GM12878 (cell line): Measurements from ENCODE around the gene SAP25. TPM values are rescaled to one million over a fixed set of nuclear protein-coding genes. Genes with fewer than 3 reads are reported as not detected.

Experiments
- ATAC-seq: fragments of 200-7000 bp; cut with Tn5 transposase; 3 replicates; pipeline ENCODE4 v1.9.1; 2020; ENCODE audit warnings: mild to moderate bottlenecking, moderate library complexity
- BruUV-seq: library from RNA; stranded (reverse); fragments of 400-500 nt; replicated peaks from 2 replicates; lab custom pipeline; 2021; lab: Mats Ljungman, UMichigan
- CTCF ChIA-PET: fragments of 300-600 bp; sonication (Branson Sonifier 250); formaldehyde crosslinking; extraction: SDS; loops from one replicate; lab custom pipeline; 2021; ENCODE audit warnings: inconsistent platforms; lab: Yijun Ruan, JAX
- POLR2A ChIA-PET: fragments of 350-600 bp; formaldehyde crosslinking; extraction: SDS; loops from one replicate; lab custom pipeline; 2021; ENCODE audit warnings: inconsistent platforms; lab: Charles Lee
- RAD21 ChIA-PET: fragments of 300-600 bp; sonication (Branson Sonifier 250); formaldehyde crosslinking; loops from one replicate; lab custom pipeline; 2023; ENCODE audit warnings: antibody characterized with exemption; ENCODE audit not compliant: unreplicated experiment; lab: Charles Lee
- SMC1A ChIA-PET: fragments of 300-600 bp; sonication (Branson Sonifier 250); formaldehyde crosslinking; loops from one replicate; lab custom pipeline; 2023; ENCODE audit not compliant: unreplicated experiment, uncharacterized antibody; lab: Charles Lee
- DNase-seq: peaks from one replicate; pipeline ENCODE4 v3.0.0-alpha.2; 2011; ENCODE audit warnings: low read depth, low spot score
- FAIRE-seq: peaks from 3 replicates; lab custom pipeline; 2011; peaks lifted over from hg19 to GRCh38; lab: Jason Lieb, UNC
- H2AFZ ChIP-seq: 2 replicates; pipeline ENCODE4 v1.6.0; 2011; ENCODE audit warnings: low read depth, low read length, control low read depth; ENCODE audit not compliant: control insufficient read depth
- H3K27ac ChIP-seq: 2 replicates; pipeline ENCODE4 v1.5.1; 2011; ENCODE audit warnings: control low read depth; ENCODE audit not compliant: control insufficient read depth, insufficient read depth
- H3K27me3 ChIP-seq, 2 experiments: replicated peaks in 1 of 2; 2 replicates each; pipeline versions ENCODE4 v1.6.0 to v1.6.1; 2011; ENCODE audit warnings: low read length in 1 of 2; ENCODE audit not compliant: control insufficient read depth in 2 of 2, insufficient read depth in 2 of 2
- H3K36me3 ChIP-seq, 2 experiments: 2 replicates each; pipeline ENCODE4 v1.5.1; 2011; ENCODE audit warnings: low read length in 1 of 2; ENCODE audit not compliant: control insufficient read depth in 2 of 2, insufficient read depth in 2 of 2
- H3K4me1 ChIP-seq: 2 replicates; pipeline ENCODE4 v1.6.1; 2011; ENCODE audit warnings: mild to moderate bottlenecking, low read length, moderate library complexity, mixed read lengths; ENCODE audit not compliant: control insufficient read depth, insufficient read depth
- H3K4me2 ChIP-seq: 2 replicates; pipeline ENCODE4 v1.6.0; 2011; ENCODE audit warnings: control low read depth; ENCODE audit not compliant: control insufficient read depth, insufficient read depth
- H3K4me3 ChIP-seq: fragments of 200-600 bp; sonication (generic); 2 replicates; pipeline ENCODE4 v1.5.1; 2016
- H3K79me2 ChIP-seq: 2 replicates; pipeline ENCODE4 v1.6.0; 2011; ENCODE audit warnings: low read length; ENCODE audit not compliant: control insufficient read depth, insufficient read depth
- H3K9ac ChIP-seq: 2 replicates; pipeline ENCODE4 v1.8.0; 2011; ENCODE audit warnings: low read length, control low read depth, mixed read lengths; ENCODE audit not compliant: control insufficient read depth, insufficient read depth
- H3K9me3 ChIP-seq: replicated peaks from 3 replicates; pipeline ENCODE4 v1.5.1; 2011; ENCODE audit warnings: mild to moderate bottlenecking, low read length; ENCODE audit not compliant: control insufficient read depth, insufficient read depth
- H4K20me1 ChIP-seq: 2 replicates; pipeline ENCODE4 v1.6.0; 2011; ENCODE audit not compliant: control insufficient read depth, insufficient read depth
- BACH1 ChIP-seq: fragments of 450-650 bp; IDR thresholded peaks from 2 replicates; pipeline ENCODE4 v1.6.1; 2017; ENCODE audit warnings: mild to moderate bottlenecking, borderline replicate concordance
- BHLHE40 ChIP-seq, 2 experiments: fragments of 450-650 bp in 1 of 2; IDR thresholded peaks; 2 replicates each; pipeline ENCODE4 v1.6.1; 2011 to 2017; ENCODE audit warnings: low read depth in 2 of 2, borderline replicate concordance in 1 of 2, improper control_type of control experiment in 1 of 2, low read length in 1 of 2, mild to moderate bottlenecking in 1 of 2
- ETV6 ChIP-seq, 2 experiments: fragments of 450-650 bp in 1 of 2; IDR thresholded peaks in 1 of 2; conservative IDR thresholded peaks in 1 of 2; 2 replicates each; pipeline ENCODE4 v1.6.1; 2014; ENCODE audit warnings: antibody characterized with exemption in 1 of 2, borderline replicate concordance in 1 of 2, low read depth in 1 of 2, mild to moderate bottlenecking in 1 of 2, moderate library complexity in 1 of 2
- FOXM1 ChIP-seq: IDR thresholded peaks from 2 replicates; pipeline ENCODE4 v1.6.1; 2012; ENCODE audit warnings: low read depth, mild to moderate bottlenecking, inconsistent platforms, low read length, moderate library complexity
- HSF1 ChIP-seq: fragments of 150-350 bp; IDR thresholded peaks from 2 replicates; pipeline ENCODE4 v1.6.1; 2014; ENCODE audit warnings: mild to moderate bottlenecking, low read depth, low read length
- IRF5 ChIP-seq: fragments of 450-650 bp; IDR thresholded peaks from 2 replicates; pipeline ENCODE4 v1.6.1; 2017; ENCODE audit warnings: borderline replicate concordance
- KLF5 ChIP-seq: fragments of 450-650 bp; IDR thresholded peaks from 2 replicates; pipeline ENCODE4 v1.6.1; 2014; ENCODE audit warnings: mild to moderate bottlenecking; ENCODE audit not compliant: partially characterized antibody
- MAX ChIP-seq: IDR thresholded peaks from 2 replicates; pipeline ENCODE4 v1.6.1; 2012; ENCODE audit warnings: low read depth, low read length, improper control_type of control experiment
- MTA2 ChIP-seq: fragments of 450-650 bp; IDR thresholded peaks from 2 replicates; pipeline ENCODE4 v1.6.1; 2016; ENCODE audit warnings: low read depth, mild to moderate bottlenecking, moderate library complexity
- NFXL1 ChIP-seq: fragments of 450-650 bp; IDR thresholded peaks from 2 replicates; pipeline ENCODE4 v1.6.1; 2017; ENCODE audit warnings: antibody characterized with exemption, mild to moderate bottlenecking, borderline replicate concordance
- NFYB ChIP-seq: IDR thresholded peaks from 2 replicates; pipeline ENCODE4 v1.6.1; 2011; ENCODE audit warnings: low read depth, mild to moderate bottlenecking, low read length, improper control_type of control experiment, moderate library complexity; ENCODE audit not compliant: insufficient read depth
- RUNX3 ChIP-seq: IDR thresholded peaks from 2 replicates; pipeline ENCODE4 v1.6.1; 2012; ENCODE audit warnings: low read length, inconsistent platforms
- SMAD1 ChIP-seq: fragments of 450-650 bp; IDR thresholded peaks from 2 replicates; pipeline ENCODE4 v1.6.1; 2018; ENCODE audit warnings: mild to moderate bottlenecking, low read depth; ENCODE audit not compliant: partially characterized antibody
- SUPT20H ChIP-seq: IDR thresholded peaks from 2 replicates; pipeline ENCODE4 v1.6.1; 2011; ENCODE audit warnings: low read depth, mild to moderate bottlenecking, low read length, moderate library complexity, borderline replicate concordance; ENCODE audit not compliant: control insufficient read depth
- TARDBP ChIP-seq: IDR thresholded peaks from 2 replicates; pipeline ENCODE4 v1.6.1; 2016; ENCODE audit warnings: borderline replicate concordance
- WRNIP1 ChIP-seq: IDR thresholded peaks from 2 replicates; pipeline ENCODE4 v1.6.1; 2011; ENCODE audit warnings: low read depth, low read length, improper control_type of control experiment, borderline replicate concordance
- ZBTB4 ChIP-seq: fragments of 450-650 bp; formaldehyde crosslinking; IDR thresholded peaks from 2 replicates; pipeline ENCODE4 v1.4.0; 2022; ENCODE audit warnings: mild to moderate bottlenecking, moderate library complexity
- WGBS: methylation state at CpG from one replicate; pipeline ENCODE4 v1.1.6; 2016; ENCODE audit warnings: low lambda C conversion rate; ENCODE audit not compliant: insufficient replicate concordance, insufficient coverage; ENCODE audit errors: missing lambda C conversion rate; 5-methylcytosine and 5-hydroxymethylcytosine counted together
- in situ Hi-C: fragments of 300-500 bp; cut with MboI; formaldehyde crosslinking; loops from 9 replicates; pipeline ENCODE4 v1.14.3; 2018; ENCODE audit warnings: mixed read lengths
- intact Hi-C: fragments of 100-400 bp; cut with micrococcal nuclease; formaldehyde crosslinking; loops from one replicate; pipeline ENCODE4 v1.14.2; 2022; ENCODE audit not compliant: unreplicated experiment
- polyA plus RNA-seq, 11 experiments: library from polyadenylated mRNA; depleted of rRNA in 4 of 11; unstranded in 6 of 11; stranded (reverse) in 5 of 11; fragments of >200 nt; fragmentation: Nextera tagmentation in 4 of 11; fragmentation: Illumina TruSeq in 1 of 11; extraction: Ambion mirVana in 4 of 11; extraction: Trizol in 1 of 11; gene quantifications; 1 replicate in 1 of 11; 2 replicates in 10 of 11; pipeline versions ENCODE4 v1.2.1 to v1.2.3, GENCODE V29; 2011 to 2016; ENCODE audit warnings: inconsistent platforms in 2 of 11, missing spikeins in 2 of 11, low read depth in 1 of 11
- total RNA-seq, 4 experiments: library from RNA; depleted of rRNA in 3 of 4; stranded (reverse); fragments of >200 nt in 3 of 4; fragmentation: Illumina TruSeq in 1 of 4; extraction: Trizol in 1 of 4; gene quantifications; 2 replicates each; pipeline versions ENCODE4 v1.2.1 to v1.2.3, GENCODE V29; 2013 to 2021

SAP25 gene
- total and polyA plus RNA-seq, 10 of the 15 experiments (the other 5 are each of a cell fraction or from before 2014, with no cell fraction given) = 0.14 to 8.6 (median 1.1) TPM

- no peaks in the 10 kb centered on the region for H3K27me3 ChIP-seq
- H3K9ac ChIP-seq = no peak overlapping the region
- no peaks in the 10 kb centered on the region for H3K9me3 ChIP-seq
- H3K4me1 ChIP-seq = peaks cover 18% of the 10 kb centered on the region
- intact Hi-C loops = no loop called here
- in situ Hi-C loops = no loop called here
- RAD21 ChIA-PET = no interaction called here
- DNase-seq (no peak), FAIRE-seq (no peak), ATAC-seq (no peak)
- POLR2A ChIA-PET = no interaction called here
- SMC1A ChIA-PET = no interaction called here
- no peak overlapping the region for H3K4me2 ChIP-seq
- H3K79me2 ChIP-seq = no peaks in the 10 kb centered on the region
- CTCF ChIA-PET = no interaction called here
- no TSS peak for BruUV-seq
- H4K20me1 ChIP-seq = no peaks in the 10 kb centered on the region
- TF ChIP-seq ZBTB4 (CRISPR knock-in tag) = no peak
- no peak for TF ChIP-seq FOXM1
- no peak for TF ChIP-seq WRNIP1
- no peak for TF ChIP-seq BACH1
- no peak for TF ChIP-seq IRF5
- TF ChIP-seq ETV6 (conservative IDR thresholded peaks at IDR 0.05 in 1 of 2, IDR thresholded peaks at IDR 0.05 in 1 of 2; ENCODE audit: borderline replicate concordance in 1 of 2, low read depth in 1 of 2) = no peak
- TF ChIP-seq NFXL1 = no peak
- TF ChIP-seq MAX = no peak
- TF ChIP-seq MTA2 = no peak
- no peak for TF ChIP-seq BHLHE40 (IDR thresholded peaks at IDR 0.05; ENCODE audit: borderline replicate concordance in 1 of 2, low read depth in 2 of 2, low read length in 1 of 2)
- no peak for TF ChIP-seq SMAD1
- no peak for TF ChIP-seq RUNX3
- no peak for TF ChIP-seq SUPT20H
- TF ChIP-seq TARDBP = no peak
- TF ChIP-seq HSF1 = no peak
- no peak for TF ChIP-seq KLF5
- TF ChIP-seq NFYB = no peak
- 95% methylated on average over 43 of the region's 44 CpGs for whole genome bisulfite sequencing
- H2AFZ ChIP-seq = no peak overlapping the region
- no peak overlapping the region for H3K4me3 ChIP-seq
- no peak overlapping the region for H3K27ac ChIP-seq
- H3K36me3 ChIP-seq = peaks cover 1 to 11% of the 10 kb centered on the region in 2 experiments; a peak in 3 of 4 replicates
These were observed 884 bp upstream of the SAP25 start for GRCh38 chr7:100574362-100575205.
